Hematopoietic multipotent progenitor cell treated with erythropoietin and hydrocortisone succinate and interleukin-3 and kit ligand, for 4 days (in vitro differentiated cells): ENCODE data around the gene TRAF7.

Experiments used
- DNase-seq: peaks from one replicate; pipeline ENCODE4 v3.0.0-alpha.2; 2015

TRAF7 gene

DNA sequence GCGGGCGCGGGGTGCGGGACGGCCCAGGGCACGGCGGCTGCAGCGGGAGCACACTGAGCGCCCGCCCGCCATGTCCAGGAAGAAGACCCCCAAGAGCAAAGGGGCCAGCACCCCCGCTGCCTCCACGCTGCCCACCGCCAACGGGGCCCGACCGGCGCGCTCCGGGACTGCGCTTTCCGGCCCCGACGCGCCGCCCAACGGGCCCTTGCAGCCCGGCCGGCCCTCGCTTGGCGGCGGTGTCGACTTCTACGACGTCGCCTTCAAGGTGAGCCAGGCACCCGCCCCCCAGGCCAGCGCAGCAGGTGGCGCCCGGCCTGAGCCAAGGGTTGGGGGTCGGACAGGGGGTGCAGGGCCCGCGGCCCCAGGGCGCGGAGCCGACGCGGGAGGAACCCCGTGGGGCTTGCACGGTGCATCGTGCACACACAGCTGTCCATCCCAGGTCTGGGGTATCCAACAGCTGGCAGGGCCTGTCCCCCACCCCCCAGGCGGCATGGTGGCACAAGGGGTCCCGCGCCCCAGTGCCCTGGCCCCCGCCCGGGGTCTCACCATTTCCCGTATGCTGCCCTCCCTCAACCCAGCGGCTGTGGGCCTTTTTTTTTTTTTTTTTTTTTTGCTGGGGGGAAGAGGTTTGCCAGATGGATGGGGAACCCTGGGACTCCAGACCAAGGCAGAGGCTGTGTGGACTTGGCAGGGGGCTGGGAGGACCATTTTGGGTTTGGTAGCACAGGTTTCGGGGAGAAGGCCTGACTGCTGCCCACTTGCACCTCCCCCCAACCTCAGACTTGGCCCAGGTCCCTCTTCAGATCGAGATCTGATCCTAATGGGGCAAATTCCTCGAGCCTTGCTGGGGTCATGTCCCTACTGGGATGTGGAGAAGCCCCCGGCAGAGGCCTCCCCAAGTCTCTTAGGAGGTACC is 6.6 kb upstream of the TRAF7 start:
- DNase-seq: peak; percentile 60

DNA sequence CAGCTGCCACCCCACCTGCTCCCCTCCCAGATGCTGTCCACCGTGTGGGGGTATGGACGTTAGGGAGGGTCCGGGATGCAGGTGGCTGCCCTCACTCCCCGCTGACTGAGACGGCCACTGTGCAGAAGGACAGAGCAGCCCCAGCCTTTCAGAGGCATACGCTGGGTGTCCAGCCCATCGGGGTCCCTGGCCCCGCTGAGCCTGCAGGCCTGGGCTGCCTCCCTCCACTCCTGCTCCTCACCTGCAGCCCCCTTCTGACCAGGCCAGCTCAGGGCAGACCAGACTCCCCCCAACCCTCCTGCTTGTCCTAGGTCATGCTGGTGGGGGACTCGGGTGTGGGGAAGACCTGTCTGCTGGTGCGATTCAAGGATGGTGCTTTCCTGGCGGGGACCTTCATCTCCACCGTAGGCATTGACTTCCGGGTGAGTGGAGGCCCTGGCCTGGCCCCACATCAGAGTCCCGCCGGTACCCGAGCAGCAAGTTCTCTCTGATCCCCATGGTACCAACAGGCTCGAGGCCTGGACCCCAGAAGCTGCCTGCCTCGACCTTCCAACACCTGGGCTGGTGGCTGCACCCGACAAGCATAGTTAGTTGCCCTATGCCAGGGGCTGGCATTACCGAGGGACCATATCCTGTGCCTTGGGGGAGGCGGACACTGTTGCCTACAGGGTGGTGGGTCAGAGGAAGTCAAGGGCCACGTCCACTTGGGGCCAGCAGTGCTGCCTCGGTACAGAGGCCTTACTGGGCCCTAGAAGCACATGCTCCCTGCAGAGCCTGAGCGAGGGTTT is 5.8 kb upstream of the TRAF7 start:
- DNase-seq: peak; percentile 56

DNA sequence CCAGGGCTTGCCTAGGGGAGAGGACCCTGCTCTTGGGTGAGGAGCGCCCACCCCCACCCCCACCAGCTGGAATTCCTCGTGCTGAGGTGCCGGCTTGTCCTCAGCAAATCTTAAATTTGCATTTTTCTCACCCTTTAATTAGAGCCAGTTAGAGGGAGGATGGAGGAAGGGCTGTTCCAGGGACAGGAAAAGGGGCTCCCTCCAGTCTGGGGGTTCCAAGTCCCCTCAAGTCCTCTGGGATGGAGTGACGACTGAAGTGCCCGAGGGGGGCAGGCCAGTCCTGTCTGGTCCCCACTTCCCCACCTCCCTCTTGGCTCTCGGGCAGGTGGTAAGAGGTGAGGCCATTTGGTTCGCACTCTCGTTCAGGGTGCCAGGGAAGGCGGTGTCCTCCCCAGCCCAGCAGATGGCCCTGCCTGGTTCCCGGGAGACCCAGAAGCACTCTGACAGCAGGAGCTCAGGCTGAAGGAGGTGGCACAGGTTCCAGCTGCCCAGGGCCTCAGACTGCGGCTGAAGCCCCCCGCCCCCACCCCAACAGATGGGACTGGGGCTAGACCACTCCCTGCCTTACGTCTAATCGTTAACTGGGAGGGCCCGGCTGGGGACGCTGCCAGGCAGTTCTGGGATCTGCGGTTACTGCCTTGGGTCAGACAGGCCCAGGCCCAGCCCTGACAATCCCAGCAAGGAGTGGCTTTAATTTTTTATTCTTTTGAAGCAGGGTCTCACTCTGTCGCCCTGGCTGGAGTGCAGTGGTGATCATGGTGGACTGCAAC is 5.0 kb upstream of the TRAF7 start:
- DNase-seq: peak; percentile 69

DNA sequence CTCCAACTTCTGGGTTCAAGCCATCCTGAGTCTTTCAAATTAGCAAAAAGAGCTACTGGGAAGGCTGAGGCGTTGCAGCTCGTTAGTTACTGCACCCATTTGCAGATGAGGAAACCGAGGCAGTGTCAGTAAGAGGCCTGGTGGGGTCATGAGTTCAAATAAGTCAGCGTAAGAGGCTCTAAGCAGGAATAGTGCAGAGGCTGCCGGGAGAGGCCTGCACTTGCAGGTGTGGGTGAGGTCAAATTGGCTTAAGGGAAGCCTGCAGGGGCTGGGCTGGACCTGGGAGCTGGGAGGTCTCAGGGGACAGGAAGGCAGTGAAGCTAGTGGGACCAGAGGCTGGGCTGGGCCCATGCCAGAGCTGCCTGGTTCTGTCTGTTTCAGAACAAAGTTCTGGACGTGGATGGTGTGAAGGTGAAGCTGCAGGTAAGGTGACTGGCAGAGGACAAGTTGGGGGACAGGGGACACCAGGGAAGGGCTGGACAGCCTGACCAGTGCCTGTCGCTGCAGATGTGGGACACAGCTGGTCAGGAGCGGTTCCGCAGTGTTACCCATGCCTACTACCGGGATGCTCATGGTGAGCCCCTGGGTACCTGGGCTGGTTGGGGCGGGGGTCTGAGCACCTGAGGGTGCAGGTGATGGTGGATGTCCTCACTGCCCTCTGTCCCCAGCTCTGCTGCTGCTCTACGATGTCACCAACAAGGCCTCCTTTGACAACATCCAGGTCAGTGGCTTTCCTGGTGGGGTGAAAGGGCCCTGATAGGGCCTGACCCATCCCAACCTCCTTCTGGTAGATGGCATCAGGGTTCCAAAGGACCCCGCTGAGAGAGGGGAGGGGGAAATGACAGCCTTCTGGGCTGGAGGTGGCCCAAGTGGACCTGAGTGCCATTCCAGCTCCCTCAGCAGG is 4.1 kb upstream of the TRAF7 start:
- DNase-seq: peak; percentile 42

DNA sequence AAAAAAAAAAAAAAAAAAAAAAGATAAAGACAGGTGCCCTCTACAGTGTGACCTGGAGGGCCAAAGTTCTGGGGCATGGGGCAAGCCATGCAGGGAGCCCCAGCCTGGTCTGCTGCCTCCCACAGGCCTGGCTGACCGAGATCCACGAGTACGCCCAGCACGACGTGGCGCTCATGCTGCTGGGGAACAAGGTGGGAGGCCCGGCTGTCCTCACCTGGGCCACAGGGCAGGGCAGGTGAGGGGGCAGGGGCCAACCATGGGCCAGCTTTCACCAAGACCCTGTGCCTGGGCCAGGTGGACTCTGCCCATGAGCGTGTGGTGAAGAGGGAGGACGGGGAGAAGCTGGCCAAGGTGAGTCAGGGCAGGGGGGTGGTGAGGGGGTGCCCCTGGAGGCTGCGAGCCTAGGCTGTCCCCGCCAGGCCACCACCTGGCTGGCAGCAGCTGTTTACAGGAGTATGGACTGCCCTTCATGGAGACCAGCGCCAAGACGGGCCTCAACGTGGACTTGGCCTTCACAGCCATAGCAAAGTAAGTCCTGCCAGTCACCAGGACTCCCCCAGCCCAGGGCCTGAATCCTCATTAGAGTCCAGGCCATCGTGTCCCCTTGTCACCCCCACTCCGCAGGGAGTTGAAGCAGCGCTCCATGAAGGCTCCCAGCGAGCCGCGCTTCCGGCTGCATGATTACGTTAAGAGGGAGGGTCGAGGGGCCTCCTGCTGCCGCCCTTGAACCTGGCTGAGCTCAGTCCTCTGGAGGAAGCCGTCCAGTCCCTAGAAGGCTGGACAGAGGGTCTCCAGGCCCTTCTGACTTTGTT is 2.7 kb upstream of the TRAF7 start:
- DNase-seq: peak; percentile 53

DNA sequence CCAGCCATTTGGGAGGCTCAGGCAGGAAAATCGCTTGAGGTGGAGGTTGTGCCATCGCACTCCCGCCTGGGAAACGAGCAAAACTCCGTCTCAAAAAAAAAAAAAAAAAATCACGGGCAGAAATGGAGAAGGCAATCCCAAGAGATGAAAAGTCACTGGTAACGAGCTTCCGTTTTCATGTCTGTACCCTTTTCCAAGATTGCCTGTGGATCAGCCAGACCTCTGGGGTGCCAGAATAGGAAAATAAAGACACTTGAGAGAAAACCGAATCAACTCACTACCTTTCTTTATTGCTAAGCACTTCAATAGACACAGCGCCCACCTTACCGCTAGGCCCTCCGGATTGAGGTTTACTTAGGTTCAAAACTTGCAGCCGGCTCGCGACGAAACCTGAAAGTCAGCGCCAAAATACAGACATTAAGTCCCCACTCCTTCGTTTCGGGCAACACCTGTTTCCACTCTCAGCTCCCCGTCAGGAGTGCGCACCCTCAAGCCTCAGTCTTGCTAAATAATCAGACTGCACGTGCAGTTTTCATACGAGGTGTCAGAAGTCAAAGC is 970 bp upstream of the TRAF7 start:
- DNase-seq: peak; percentile 45

DNA sequence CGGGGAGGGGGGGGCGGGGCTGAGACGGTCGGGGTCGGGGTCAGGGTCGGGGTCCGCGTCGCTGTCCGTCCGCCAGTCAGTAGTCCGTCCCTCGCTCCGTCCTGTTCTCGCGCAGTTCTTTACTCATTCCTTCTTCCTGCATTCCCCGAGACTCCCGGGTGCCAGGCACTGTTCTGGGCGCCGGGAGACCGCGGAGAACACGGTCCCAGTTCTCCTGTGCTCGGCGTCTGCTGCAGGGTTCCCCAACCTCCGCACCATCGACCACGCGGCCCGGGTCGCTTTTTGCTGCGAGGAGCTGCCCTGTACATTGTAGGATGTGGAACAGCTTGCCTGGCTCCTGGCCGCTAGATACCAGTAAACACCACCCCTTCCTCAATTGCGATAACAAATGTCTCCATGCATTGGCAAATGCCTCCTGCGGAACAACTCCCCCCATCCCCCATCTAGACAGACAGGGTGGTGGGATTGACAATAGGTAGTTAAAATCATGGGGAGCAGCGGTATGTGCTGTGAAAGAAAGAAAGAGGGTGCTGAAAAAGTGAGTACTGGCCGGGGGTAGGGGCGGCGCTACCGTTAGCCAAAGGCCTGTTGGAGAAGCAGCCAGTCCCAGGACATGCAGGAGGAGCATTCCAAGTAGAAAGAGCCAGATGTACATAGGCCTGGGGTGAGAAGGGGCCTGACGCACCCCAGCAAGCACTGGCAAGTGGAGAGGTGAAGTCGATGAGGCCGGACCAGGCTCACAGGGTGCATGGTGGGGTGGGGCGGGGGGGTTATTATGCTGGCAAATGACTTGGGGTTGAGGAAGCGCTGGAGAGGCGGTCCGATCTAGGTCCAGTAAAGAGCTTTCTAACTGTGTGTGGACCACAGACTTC is 631 bp downstream of the TRAF7 start:
- peak; percentile 70 for DNase-seq

DNA sequence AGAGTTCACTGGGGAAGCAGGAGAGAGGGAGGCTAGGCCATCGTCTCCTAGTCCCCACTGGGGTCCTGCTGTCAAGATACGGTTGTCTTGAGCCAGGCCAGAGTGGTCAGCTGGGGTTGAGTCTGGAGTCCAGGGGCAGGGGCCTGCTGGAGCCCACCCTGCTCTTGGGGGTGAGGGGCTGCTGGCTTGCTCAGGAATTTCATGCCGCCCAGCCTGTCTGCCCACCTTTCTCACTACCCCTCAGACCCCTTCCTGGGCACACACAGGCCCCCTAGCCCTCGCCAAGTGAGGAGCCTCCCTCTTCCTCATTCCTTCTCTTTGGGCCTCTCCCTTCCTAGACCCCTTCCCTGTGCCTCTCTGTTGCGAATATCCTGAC is 1.3 kb downstream of the TRAF7 start:
- no peak for DNase-seq

DNA sequence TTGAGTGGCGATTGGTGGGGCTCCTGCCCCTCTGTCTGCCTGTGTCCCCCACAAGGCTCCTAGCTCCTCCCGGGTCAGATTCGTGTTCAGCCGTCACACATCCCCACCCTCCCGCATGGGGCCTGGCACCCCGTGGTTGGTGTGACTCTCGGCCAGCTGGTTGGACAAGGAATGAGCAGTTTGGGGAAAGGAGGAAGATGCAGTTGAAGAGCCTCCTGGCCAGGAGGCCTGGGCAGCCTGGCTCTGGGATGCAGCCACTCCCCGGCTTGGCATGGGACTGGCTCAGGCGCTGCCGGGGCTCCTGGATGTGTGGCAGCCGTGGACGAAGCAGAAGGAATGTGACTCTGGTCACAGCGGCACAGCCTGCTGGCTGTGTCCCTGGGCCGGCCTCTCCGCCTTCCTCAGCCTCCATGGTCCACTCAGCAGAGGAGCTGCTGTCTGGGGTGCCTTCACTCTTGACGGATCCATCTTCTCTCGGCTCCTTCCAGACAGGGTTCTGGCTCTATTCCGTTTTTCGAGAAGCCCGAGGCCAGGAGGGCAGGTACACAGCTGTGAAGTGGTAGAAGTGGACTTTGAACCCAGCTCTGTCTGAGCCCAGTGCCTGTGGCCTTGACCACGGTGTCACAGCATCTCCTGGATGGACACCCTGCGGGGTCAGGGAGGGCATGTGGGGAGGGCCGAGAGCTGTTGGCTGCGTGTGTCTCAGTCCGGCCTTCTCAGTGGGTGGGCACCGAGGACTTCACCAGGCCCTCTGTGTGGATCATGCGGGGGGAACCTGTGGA is 2.1 kb downstream of the TRAF7 start:
- DNase-seq: no peak

DNA sequence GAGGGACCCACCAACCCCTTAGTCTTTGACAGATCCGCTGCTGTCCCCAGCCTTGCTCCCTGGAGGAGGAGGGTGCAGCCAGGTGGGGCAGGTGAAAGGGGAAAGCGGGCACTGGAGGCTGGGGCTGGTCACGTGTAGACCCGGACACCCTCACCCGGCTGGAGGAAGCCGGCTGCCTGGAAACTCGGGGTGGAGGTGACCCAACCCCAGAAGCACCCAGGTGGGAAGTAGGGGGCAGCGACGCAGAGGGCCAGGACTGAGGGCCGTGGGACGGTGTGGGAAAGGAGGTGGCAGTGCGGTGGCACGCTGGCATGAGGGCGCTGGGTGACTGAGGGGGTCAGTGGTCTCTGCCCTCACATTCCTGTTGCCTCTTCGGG is 2.7 kb downstream of the TRAF7 start:
- DNase-seq: no peak

DNA sequence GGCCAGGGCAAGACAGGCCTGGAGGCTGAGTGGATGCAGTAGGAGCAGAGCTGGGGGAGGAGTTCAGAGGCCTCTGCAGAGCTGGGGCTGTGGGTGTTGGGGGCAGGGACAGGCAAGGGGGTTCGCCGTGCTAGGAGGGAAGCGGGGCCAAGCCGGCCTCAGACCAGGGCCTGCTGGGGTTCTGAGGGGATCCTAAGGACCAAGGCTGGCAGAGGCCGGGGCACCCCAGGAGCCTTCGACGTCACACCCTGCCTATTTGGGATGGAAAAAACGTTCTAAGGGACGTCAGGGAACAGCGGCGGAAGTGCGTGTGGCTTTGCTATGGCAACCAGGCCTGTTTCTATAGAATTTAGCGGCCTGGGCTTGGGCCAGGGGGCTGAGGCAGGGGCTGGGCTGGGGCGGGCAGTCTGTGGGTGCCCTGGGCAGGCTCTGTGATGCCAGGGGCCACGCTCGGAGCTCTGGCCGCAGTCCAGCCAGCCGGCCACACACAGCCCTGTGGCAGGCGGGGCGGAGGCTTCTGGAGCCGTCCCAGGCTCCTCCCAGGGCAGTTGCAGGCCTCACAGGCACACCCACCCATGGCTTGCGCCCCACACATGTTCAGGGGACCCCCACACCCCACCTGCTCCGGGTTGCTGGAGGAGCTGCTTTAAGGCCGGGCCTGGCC is 3.7 kb downstream of the TRAF7 start:
- no peak for DNase-seq

DNA sequence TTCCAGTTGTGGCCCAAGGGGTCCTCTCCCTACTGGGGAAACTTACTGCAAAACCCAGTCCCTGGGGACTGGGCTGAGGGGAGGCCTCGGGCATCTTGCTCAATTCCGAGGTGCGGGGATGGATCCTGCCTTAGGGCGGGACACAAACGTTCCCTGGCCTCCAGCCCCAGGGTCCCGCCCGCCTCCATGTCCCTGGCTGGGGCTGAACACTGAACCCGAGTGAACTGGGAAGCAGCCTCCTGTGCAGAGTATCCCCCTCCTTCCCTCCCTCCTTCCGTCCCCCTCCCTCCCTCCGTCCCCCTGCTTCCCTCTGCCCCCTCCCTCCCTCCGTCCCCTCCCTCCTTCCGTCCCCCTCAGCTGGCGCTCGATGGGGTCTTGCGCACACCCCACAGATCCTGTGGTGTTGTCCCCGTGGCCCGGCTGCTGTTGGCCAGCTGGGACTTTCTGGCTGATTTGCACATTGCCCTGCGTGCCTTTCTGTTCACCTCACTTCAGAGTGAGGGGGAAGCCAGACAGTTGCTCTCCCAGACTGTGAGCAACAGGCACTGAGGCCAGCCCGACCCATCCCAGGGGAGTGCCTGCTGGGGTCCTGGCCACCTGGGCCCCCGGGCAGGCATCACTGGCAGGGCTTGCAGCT is 5.5 kb downstream of the TRAF7 start:
- DNase-seq: no peak

DNA sequence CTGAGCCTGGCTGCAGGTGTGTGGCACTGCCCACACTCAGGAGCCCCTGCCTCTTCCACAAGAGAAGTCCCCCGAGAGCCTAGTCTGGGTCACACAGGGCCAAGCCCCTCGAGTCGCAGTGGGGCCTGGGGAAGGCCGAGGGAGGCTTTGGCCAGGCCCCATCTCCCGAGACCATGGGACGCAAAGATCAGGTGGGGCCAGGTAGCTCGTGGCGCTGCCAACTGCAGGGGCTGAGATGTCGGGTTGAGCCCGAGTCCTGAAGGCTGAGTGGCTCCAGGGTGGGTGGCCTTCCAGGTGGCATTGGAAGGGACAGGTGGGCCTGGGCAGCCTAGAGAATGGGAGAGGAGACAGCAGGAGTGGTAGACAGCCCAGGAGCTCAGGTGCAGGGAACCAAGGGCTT is 6.3 kb downstream of the TRAF7 start:
- DNase-seq: no peak

DNA sequence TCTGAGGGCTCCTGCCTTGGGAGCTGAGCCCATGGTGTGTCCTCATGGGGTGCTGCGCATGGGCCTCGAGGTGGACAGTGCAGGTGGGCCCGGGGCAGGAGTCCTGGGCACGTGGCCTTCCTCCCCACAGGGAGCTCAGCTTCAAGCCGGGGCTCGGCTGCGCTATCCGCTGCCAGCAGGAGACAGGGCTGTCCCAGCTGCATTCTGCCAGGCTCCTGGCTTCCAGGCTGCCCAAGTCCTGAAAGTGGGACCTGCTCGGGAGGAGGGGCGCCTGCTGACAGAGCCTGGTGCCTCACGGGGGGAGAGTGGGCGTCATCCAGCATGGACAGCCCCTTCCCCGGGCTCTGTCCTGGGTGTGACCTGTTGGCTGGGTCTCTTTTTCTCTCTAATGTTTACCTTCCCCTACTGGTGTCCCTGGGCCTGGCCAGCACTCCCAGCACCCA is 7.1 kb downstream of the TRAF7 start:
- no peak for DNase-seq

DNA sequence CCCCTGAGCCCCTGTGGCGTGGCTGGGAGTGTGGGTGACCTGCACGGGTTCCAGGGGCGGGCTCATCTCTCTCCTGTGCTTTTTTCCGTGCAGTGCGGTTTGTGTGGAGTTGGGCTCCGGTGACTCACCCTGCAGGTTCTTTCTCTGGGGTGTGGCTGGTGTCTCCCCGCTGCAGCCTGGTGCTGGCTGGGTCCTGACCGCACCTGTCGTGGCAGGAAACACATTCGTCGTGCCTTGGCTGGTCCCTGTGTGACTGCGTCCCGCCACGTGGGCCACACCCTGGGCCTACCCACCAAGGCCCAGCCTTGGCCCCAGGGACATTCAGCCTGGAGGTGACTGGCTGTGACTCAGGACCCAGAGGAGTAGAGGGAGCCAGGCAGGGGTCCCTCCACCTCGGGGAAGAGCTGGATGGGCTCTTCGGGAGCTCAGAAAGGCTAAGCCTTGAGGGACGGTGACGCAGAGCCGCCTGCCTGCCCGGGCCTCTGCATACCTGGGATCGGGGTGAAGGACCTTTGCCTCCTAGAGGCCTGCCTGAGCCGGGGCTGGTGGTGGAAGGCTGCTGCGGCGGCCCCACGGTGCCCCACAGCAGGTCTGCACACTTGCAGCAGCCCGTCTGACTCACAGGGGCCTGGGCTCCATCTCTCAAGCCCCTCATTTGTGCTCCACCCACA is 7.8 kb downstream of the TRAF7 start:
- no peak for DNase-seq

DNA sequence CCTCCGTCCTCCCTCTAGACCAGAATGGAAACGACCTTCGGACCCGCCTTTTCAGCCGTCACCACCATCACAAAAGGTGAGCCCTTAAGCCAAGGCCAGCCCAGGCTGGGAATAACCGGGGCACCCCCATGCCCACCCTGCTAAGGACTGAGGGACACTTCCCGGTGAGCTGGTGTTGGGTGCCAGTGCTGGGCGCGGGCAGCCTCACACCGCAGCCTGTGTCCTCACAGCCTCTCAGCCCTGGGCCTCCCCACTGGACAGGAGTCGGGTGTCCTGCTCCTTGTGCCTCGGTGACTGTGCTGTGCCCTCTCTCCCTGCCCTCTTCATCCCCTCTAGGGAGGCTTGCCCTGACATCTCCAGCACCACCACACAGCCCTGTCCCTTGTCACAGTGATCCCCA is 10.3 kb downstream of the TRAF7 start:
- no peak for DNase-seq

DNA sequence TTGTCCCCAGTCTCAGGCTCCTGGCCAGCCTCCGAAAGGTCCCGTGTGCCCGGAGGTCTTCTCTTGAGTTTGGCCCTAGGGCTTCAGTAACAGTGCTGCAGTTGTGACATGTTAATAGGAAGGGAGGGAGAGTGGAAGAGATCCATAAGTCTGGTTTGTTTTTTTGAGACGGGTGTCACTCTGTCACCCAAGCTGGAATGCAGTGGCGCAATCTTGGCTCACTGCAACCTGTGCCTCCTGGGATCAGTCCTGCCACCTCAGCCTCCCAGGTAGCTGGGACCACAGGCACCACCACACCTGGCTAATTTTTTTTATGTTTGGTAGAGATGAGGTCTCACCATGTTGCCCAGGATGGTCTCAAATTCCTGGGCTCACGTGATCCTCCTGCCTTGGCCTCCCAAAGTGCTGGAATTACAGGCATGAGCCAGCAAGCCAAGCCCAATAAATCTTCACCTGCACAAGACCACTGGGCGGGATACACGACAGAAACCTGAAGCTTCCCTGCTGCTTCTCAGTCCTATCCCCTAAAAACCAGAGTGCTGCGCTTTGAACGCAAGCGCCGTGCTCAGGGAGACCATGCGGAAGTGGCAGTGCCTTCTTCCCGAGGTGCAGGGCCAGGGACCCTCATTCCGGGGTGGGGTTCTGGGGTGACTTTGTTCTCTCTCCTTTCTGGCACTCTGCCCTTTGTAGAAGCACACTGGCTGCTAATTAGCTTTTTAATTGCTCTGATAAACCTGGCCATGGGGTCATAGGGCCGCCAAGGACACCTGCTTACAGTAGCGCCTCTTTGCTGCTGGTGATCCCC is 10.9 kb downstream of the TRAF7 start:
- DNase-seq: no peak
